ENCODE data around the gene KCNT2.

GRCh38 chr1:196650403-196650802 is 42.2 kb upstream of the KCNT2 start:
- TF ChIP-seq CTCF (IDR thresholded peaks at IDR 0.05; ENCODE audit: poor library complexity, severe bottlenecking): no peak
- TF ChIP-seq EZH2 (IDR thresholded peaks at IDR 0.05; ENCODE audit: borderline replicate concordance, insufficient read depth, low read length, poor library complexity, severe bottlenecking): no peak
- no peak for TF ChIP-seq RAD21 (conservative IDR thresholded peaks at IDR 0.05)
- no peak for TF ChIP-seq MXI1 (conservative IDR thresholded peaks at IDR 0.05; ENCODE audit: poor library complexity, severe bottlenecking)

Data from neural cell (in vitro differentiated cells).